Skin epidermis (tissue), 12 donors: ENCODE data around the gene RARB.

Experiments
- H3K27ac ChIP-seq, 21 experiments: fragments of 200-600 bp; sonication (generic) in 11 of 21; one replicate each; pipeline ENCODE4 v1.5.0; 2020; ENCODE audit warnings: mild to moderate bottlenecking in 3 of 21, inconsistent platforms in 2 of 21, moderate library complexity in 2 of 21
- H3K4me3 ChIP-seq, 7 experiments: fragments of 200-600 bp; sonication (generic) in 2 of 7; one replicate each; pipeline ENCODE4 v1.5.0; 2020; ENCODE audit warnings: inconsistent platforms in 2 of 7, mild to moderate bottlenecking in 2 of 7, moderate library complexity in 1 of 7

Gene RARB

GRCh38 chr3:25620493-25620892, 192.4 kb downstream of the RARB start:
- Histone ChIP-seq H3K27ac (no peak overlapping the region), H3K4me3 (no peak overlapping the region)

- Histone ChIP-seq H3K27ac (no peak overlapping the region), H3K4me3 (no peak overlapping the region)
Observed at GRCh38 chr3:25621087-25621486, 193.0 kb downstream of the RARB start.

- Histone ChIP-seq H3K27ac (no peak overlapping the region), H3K4me3 (no peak overlapping the region)
Observed at GRCh38 chr3:25631989-25632388, 203.9 kb downstream of the RARB start.

GRCh38 chr3:25633919-25634318, 205.9 kb downstream of the RARB start:
- no peak overlapping the region for H3K4me3 ChIP-seq
- no peak overlapping the region for H3K27ac ChIP-seq

GRCh38 chr3:25635038-25635437, 207.0 kb downstream of the RARB start:
- no peak overlapping the region for H3K27ac ChIP-seq
- no peak overlapping the region for H3K4me3 ChIP-seq
